GM21367 (cell line): ENCODE results near the gene CSTA.
"Not testable (repeated sequence)": the region's sequence is repeated elsewhere in the genome, so short reads cannot be mapped to it uniquely, and the experiment has no call there.

Experiments
- ATAC-seq: cut with Tn5 transposase; IDR thresholded peaks from one replicate; pipeline ENCODE4 v1.9.1; 2021; ENCODE audit not compliant: unreplicated experiment

Gene CSTA

DNA sequence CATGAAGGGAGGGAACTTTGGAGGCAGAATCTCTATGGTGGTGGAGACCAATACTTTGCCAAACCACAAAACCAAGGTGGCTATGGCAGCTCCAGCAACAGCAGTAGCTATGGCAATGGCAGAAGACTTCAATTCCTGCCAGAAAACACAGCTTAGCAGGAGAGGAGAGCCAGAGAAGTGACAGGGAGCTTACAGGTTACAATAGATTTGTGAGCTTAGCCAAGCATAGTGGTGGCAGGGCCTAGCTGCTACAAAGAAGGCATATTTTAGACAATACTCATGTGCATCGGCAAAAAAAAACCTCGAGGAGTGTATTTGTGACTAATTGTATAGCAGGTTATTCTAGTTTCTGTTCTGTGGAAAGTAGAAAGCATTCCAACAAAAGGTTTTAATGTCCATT lies 6.4 kb upstream of the CSTA start:
- no peak for ATAC-seq

DNA sequence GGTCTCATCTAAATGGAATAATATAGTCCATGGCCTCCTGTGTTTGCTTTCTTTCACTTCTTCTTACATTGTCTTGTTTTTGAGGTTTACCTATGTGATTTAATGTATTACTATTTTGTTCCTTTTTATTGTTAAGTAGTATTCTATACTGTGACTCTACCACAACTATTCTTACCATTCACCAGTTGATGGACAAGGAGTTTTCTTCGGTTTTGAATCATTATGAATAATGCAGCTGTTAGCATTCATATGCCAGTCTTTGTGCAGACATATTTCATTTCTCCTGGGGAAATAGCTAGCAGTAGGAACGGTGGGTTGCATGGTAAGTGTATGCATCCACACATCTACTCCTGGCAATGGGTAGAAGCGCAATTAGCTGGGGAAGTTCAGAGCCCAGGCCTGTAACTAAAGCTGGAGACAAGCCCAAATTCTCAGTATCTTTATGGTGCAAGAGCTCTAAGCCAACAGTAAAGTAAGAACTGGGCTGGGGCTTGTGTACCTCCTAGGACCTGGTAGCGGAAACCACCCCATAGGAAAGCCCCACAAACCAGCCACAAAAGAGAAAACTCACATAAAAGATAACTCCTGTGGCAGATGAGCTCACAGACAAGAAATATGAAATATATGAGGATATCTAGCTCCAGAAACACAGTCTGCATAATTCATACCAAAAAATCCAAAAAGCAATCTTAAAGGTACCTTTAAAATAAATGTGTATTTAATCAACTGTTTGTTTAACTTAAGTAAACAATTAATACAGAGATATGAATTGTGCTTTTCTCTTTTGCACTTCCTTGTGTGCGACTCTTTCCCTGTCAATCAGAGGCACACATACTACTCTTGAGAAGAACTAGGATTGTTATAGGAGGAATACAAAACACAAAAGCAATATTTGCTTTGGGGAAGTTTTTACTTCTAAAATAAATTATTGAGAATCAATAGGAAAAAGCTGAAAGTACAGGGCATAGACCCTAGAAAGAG lies 2.7 kb upstream of the CSTA start:
- no peak for ATAC-seq

- ATAC-seq: no peak
Observed at GRCh38 chr3:122325769-122326168, 721 bp downstream of the CSTA start.

- ATAC-seq: no peak
Observed at GRCh38 chr3:122331886-122332285, 6.8 kb downstream of the CSTA start.

DNA sequence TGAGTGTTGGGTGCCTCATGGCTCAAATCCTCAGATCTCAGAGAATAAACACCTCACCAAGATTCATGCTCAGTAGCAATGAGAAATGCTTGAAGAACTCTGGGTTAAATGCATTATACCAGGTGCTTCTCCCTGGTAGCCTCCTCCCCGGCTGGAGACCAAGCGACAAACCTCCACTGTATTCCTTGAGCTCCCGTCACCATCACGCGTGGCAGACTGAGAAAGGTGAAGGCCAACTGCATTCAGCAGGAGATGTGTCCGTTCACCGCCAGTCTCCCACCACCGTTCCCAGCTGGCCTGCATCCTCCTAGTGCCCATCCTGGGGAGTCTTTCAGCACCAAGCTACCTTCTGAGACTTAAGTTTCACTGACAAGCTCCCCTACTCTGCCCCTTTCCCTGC lies 7.5 kb downstream of the CSTA start:
- ATAC-seq: no peak

DNA sequence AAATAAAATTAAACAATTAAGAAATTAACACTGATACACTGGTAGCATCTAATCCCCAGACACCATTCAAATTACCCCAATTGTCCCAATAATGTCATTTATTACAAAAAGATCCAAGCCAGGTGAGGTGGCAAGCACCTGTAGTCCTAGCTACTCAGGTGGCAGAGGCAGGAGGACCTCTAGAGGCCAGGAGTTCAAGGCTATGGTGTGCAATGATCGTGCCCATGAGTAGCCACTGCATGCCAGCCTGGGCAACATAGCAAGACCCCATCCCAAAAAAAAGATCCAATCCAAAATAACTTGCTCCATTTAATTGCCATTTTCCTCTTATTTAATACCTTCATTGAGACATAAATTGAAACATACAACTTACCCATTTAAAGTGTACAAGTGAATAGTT lies 17.8 kb downstream of the CSTA start:
- no peak for ATAC-seq

GRCh38 chr3:122343654-122344053 lies 18.6 kb downstream of the CSTA start:
- ATAC-seq: no peak

DNA sequence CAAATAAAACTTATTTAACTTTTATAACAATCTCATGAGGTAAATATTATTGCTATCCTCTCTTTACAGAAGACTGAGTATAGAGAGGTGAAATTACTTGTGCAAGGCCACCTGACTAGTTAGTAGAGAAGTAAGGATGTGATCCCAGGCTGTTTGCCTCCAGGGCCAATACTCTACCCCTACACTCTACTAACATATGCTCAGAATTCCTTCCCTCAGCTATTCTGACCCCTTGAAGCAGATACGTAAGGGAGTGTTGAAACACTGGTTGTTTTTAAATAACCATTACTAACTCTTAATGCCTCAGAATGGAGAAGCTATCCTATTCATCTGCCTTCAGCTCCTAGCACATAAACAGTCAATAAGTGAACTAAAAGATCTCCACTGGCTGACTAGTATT lies 24.1 kb downstream of the CSTA start:
- no peak for ATAC-seq

- no peak for ATAC-seq
Observed at GRCh38 chr3:122350814-122351418, 25.9 kb downstream of the CSTA start.

- no peak for ATAC-seq
Observed at GRCh38 chr3:122351612-122352011, 26.6 kb downstream of the CSTA start.

GRCh38 chr3:122353215-122353614 lies 28.2 kb downstream of the CSTA start:
- ATAC-seq: no peak

GRCh38 chr3:122353893-122354401 lies 28.9 kb downstream of the CSTA start:
- ATAC-seq: no peak

DNA sequence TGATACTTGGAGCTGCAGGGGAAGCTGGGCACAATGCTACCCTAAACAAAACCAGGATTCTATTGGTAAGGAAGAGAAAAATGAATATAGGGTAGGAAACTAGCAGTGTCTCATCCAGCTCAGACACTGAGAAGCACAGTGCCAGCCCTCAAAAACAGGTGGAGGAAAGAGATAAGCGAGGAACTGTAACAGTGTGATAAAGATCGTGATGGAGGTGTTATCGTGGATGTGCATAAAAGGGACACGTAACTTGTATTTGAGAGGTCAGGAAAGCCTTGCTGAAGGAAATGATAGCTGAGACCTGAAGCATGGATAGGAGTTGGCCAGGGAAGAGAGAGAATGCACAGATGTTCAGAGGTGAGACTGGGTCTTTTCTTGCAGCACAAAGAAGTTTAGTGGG lies 30.6 kb downstream of the CSTA start:
- no peak for ATAC-seq

DNA sequence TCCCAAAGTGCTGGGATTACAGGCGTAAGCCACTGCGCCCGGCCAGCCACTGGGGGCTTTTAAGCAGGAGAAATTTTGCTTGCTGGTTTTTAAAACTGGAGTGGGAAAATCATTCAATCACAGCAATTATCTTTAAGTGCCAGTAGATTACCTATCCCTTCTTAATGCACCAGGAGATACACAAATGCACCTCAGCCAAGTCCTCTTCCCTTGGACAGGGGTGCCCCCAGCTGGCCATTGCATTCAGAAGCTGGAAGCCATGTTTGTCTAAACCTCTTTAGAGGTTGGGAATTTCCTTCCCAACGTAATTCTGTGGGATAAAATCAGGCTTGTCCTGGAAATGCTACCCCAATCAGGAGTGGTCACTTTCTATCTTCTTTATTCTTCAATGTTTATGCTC lies 31.4 kb downstream of the CSTA start:
- no peak for ATAC-seq

DNA sequence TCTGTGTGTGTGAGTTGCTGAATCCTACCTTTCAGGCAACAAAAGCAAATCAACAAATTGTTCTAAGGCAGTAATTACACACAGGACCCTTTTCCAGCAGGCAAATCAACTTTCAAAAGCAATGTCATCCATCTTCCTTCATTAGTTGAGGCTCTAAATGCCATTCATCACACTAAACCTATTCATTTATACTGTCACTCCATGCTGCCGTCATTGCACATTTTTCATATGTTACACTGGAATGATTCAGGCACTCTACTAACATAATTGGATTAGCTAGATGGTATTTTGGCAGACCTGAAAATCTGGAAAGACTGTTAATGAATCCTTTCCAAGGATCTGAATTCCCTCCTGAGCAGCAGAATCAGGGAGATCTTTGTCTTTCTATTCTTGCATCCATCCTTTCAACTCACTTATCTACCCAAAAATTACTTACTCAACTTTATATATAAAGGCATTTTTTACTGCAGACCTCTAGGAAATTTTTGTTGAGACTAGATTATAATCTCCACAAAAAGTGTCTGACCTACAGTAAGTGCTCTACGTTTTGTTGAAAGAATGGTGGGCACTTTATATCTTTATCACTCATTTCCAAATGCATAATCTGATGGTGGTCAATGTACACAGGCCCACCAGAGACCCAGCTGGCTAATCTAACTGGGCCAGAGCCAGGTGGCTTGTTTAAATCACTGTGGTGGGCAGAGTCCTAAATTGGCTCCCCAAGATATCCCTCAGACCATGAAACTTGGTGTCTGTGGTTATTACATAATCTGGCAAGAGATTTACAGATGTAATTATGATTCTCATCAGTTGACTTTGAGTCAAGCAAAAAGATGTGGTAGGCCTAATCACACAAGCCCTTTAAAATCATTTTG lies 33.0 kb downstream of the CSTA start:
- no peak for ATAC-seq

DNA sequence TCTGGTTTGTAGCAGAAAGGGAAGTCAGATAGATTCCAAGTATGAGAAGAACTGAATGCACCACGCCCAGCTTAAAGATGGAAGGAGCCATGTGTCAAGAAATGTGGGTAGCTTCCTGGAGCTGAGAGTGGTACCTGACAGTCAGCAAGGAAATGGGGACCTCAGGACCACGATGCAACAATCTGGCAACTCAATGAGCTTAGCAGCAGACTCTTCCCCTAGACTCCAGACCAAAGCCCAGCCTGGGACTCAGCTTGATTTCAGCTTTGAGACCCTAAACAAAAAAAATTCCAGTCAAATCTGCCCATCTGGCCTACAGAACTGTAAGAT lies 33.6 kb downstream of the CSTA start:
- ATAC-seq: no peak

- ATAC-seq: no peak
Observed at GRCh38 chr3:122362026-122362425, 37.0 kb downstream of the CSTA start.

GRCh38 chr3:122364490-122364889 lies 39.4 kb downstream of the CSTA start:
- no peak for ATAC-seq

- ATAC-seq: no peak
Observed at GRCh38 chr3:122365073-122365472, 40.0 kb downstream of the CSTA start.

DNA sequence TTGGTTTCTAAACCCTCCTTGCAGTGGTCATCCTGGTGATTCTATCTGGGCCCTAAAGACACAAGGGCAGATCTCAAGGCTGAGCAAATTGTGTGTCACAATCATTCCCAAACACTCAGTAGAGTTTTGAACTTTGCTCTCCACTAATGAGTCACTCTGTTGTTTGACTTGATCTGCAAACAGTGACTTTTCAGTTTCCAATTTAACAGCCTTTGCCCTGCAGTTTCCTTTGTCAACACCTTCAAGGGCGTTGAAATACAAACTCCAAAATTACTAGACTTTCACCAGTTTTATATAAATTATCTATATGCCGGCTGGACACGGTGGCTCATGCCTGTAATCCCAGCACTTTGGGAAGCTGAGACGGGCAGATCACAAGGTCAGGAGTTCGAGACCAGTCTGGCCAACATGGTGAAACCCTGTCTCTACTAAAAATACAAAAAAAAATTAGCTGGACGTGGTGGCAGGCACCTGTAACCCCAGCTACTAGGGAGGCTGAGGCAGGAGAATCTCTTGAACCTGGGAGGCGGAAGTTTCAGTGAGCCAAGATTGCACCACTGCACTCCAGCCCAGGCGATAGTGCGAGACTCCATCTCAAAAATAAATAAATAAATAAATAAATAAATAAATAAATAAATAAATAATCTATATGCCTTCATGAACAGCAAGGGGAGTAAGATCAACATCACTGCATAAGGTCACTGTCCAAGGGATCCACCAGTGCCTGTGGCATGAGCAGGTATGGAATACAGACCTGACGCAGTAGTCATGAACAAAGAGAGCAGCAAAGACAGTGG lies 40.7 kb downstream of the CSTA start:
- ATAC-seq: not testable (repeated sequence)

DNA sequence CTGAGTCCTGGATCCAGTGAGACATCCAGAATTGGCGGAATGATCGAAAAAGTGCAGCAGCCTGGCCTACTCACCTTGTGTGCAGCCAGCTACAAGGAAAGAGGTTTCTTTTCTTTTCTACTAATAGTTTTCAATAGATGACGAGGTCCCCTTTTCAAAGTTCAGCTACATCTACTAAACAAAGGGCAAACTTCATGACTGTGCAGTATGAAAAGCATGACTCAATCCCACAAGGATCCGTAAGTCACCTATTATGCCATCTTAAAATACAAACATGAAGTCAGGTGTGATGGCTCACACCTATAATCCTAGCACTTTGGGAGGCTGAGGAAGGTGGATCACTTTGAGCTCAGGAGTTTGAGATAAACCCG lies 41.3 kb downstream of the CSTA start:
- no peak for ATAC-seq
